GM23338 (cell line): ENCODE measurements around the gene PTPN7. TPM values are rescaled to one million over a fixed set of nuclear protein-coding genes. Genes with fewer than 3 reads are reported as not detected.

ENCODE experiments used
- ATAC-seq: fragments of 200-7000 bp; cut with Tn5 transposase; 3 replicates; pipeline ENCODE4 v1.9.1; 2020
- DNase-seq: peaks from one replicate; pipeline ENCODE4 v3.0.0-alpha.2; 2015; ENCODE audit warnings: low spot score
- H2AFZ ChIP-seq: fragments of 200-600 bp; sonication (generic); 2 replicates; pipeline ENCODE4 v1.8.0; 2016; ENCODE audit warnings: antibody characterized with exemption, mild to moderate bottlenecking, moderate library complexity
- H3F3A ChIP-seq: fragments of 200-600 bp; sonication (generic); replicated peaks from 2 replicates; pipeline ENCODE4 v1.8.0; 2017; ENCODE audit warnings: antibody characterized with exemption, mixed run types, low read depth
- H3K27ac ChIP-seq: fragments of 200-600 bp; sonication (generic); 2 replicates; pipeline ENCODE4 v1.6.1; 2016; ENCODE audit warnings: low read depth
- H3K27me3 ChIP-seq: fragments of 200-600 bp; sonication (generic); 2 replicates; pipeline ENCODE4 v1.8.0; 2016; ENCODE audit warnings: mild to moderate bottlenecking, mixed run types, moderate library complexity; ENCODE audit not compliant: insufficient read depth
- H3K36me3 ChIP-seq: fragments of 200-600 bp; sonication (generic); 2 replicates; pipeline ENCODE4 v1.8.0; 2016; ENCODE audit warnings: mild to moderate bottlenecking; ENCODE audit not compliant: insufficient read depth
- H3K4me1 ChIP-seq: fragments of 200-600 bp; sonication (generic); 2 replicates; pipeline ENCODE4 v1.8.0; 2016; ENCODE audit warnings: mild to moderate bottlenecking, moderate library complexity; ENCODE audit not compliant: insufficient read depth
- H3K4me2 ChIP-seq: fragments of 200-600 bp; sonication (generic); 2 replicates; pipeline ENCODE4 v1.7.1; 2017; ENCODE audit warnings: mixed run types
- H3K4me3 ChIP-seq: fragments of 200-600 bp; sonication (generic); 2 replicates; pipeline ENCODE4 v1.6.1; 2016; ENCODE audit warnings: mixed run types
- H3K79me2 ChIP-seq: fragments of 200-600 bp; sonication (generic); replicated peaks from 2 replicates; pipeline ENCODE4 v1.8.0; 2017; ENCODE audit warnings: mild to moderate bottlenecking; ENCODE audit not compliant: insufficient read depth
- H3K9me2 ChIP-seq: fragments of 200-600 bp; sonication (generic); 2 replicates; pipeline ENCODE4 v1.8.0; 2017; ENCODE audit not compliant: insufficient read depth
- H4K20me1 ChIP-seq: fragments of 200-600 bp; sonication (generic); replicated peaks from 2 replicates; pipeline ENCODE4 v1.8.0; 2017; ENCODE audit warnings: mild to moderate bottlenecking; ENCODE audit not compliant: insufficient read depth
- H3K27ac Mint-ChIP-seq: 2 replicates; pipeline ENCODE4 v1.8.0; 2020; ENCODE audit warnings: inconsistent platforms, mild to moderate bottlenecking, moderate library complexity, mixed read lengths
- H3K27me3 Mint-ChIP-seq: 3 replicates; pipeline ENCODE4 v1.8.0; 2022; ENCODE audit warnings: low read depth, mild to moderate bottlenecking, moderate library complexity, mixed read lengths, inconsistent platforms; ENCODE audit not compliant: insufficient read depth, poor library complexity
- H3K36me3 Mint-ChIP-seq: 3 replicates; pipeline ENCODE4 v1.8.0; 2021; ENCODE audit warnings: low read depth, mild to moderate bottlenecking, inconsistent platforms, moderate library complexity, mixed read lengths
- H3K4me1 Mint-ChIP-seq: 3 replicates; pipeline ENCODE4 v1.8.0; 2020; ENCODE audit warnings: mild to moderate bottlenecking, inconsistent platforms, mixed read lengths
- H3K4me3 Mint-ChIP-seq: 3 replicates; pipeline ENCODE4 v1.8.0; 2021; ENCODE audit warnings: moderate library complexity, mild to moderate bottlenecking, inconsistent platforms, mixed read lengths
- H3K9me3 Mint-ChIP-seq: 3 replicates; pipeline ENCODE4 v1.8.0; 2020; ENCODE audit warnings: moderate library complexity, mild to moderate bottlenecking, inconsistent platforms, mixed read lengths
- EZH2phosphoT487 ChIP-seq: fragments of 200-600 bp; sonication (generic); IDR thresholded peaks from one replicate; pipeline ENCODE4 v1.8.1; 2018; ENCODE audit warnings: antibody characterized with exemption; ENCODE audit not compliant: unreplicated experiment
- NANOG ChIP-seq: IDR thresholded peaks from 2 replicates; pipeline ENCODE4 v1.6.1; 2016; ENCODE audit warnings: antibody characterized with exemption, borderline replicate concordance
- ZNF114 ChIP-seq: fragments of 250-450 bp; sonication (Bioruptor Pico); IDR thresholded peaks from 2 replicates; pipeline ENCODE4 v1.5.0; 2020; ENCODE audit warnings: mild to moderate bottlenecking, moderate library complexity
- ZNF331 ChIP-seq: fragments of 250-450 bp; sonication (Bioruptor Pico); IDR thresholded peaks from 2 replicates; pipeline ENCODE4 v1.5.0; 2020; ENCODE audit warnings: low read depth, mild to moderate bottlenecking, moderate library complexity
- polyA plus RNA-seq: library from polyadenylated mRNA; unstranded; fragments of >200 nt; fragmentation: Nextera tagmentation; extraction: Ambion mirVana; gene quantifications from 2 replicates; pipeline ENCODE4 v1.2.1, GENCODE V29; 2016
- total RNA-seq: library from RNA; depleted of rRNA; stranded (reverse); fragments of >200 nt; shearing (Covaris generic); gene quantifications from 2 replicates; pipeline ENCODE4 v1.2.3, GENCODE V29; 2014
- TF ChIP-seq, protein P1 (sequence below), 2 experiments: fragments of 200-600 bp in 1 of 2; sonication (generic) in 1 of 2; conservative IDR thresholded peaks; 2 replicates each; pipeline versions ENCODE4 v1.5.1 to v1.6.1; 2016 to 2017; ENCODE audit warnings: antibody characterized with exemption in 2 of 2, low read depth in 2 of 2, mild to moderate bottlenecking in 2 of 2, moderate library complexity in 1 of 2
- TF ChIP-seq, protein P2 (sequence below): fragments of 250-450 bp; sonication (Bioruptor Pico); IDR thresholded peaks from 2 replicates; pipeline ENCODE4 v1.5.0; 2020; ENCODE audit warnings: mild to moderate bottlenecking, moderate library complexity

Gene PTPN7
- total and polyA plus RNA-seq, 2 experiments from 2014 or later = not detected

DNA sequence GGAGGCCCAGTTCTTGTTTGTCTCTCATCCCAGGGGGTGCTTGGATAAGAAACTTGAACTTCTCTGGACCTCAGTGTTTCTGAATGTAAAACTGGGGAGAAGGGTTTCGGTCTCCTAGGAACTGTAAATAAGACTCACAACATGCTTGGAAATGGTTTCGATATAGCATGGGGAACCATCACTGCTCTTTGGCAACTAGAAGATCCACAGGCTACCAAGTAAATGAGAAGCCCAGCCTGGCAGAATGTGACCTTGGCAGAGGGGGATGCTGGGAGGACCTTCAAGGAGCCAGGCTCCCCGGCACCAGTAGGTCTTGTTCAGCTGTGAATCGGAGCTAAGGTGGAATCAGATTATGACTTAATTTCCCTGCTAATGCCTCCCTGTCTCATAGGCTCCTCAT is 19.6 kb downstream of the PTPN7 start (continued):
- TF ChIP-seq, protein P1, sequence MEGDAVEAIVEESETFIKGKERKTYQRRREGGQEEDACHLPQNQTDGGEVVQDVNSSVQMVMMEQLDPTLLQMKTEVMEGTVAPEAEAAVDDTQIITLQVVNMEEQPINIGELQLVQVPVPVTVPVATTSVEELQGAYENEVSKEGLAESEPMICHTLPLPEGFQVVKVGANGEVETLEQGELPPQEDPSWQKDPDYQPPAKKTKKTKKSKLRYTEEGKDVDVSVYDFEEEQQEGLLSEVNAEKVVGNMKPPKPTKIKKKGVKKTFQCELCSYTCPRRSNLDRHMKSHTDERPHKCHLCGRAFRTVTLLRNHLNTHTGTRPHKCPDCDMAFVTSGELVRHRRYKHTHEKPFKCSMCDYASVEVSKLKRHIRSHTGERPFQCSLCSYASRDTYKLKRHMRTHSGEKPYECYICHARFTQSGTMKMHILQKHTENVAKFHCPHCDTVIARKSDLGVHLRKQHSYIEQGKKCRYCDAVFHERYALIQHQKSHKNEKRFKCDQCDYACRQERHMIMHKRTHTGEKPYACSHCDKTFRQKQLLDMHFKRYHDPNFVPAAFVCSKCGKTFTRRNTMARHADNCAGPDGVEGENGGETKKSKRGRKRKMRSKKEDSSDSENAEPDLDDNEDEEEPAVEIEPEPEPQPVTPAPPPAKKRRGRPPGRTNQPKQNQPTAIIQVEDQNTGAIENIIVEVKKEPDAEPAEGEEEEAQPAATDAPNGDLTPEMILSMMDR (conservative IDR thresholded peaks at IDR 0.05; ENCODE audit: low read depth in 2 of 2) = no peak
- no peak for TF ChIP-seq ZNF331
- TF ChIP-seq EZH2phosphoT487 = no peak
- no peak for TF ChIP-seq NANOG
- no peak for TF ChIP-seq ZNF114 (CRISPR knock-in tag)
- TF ChIP-seq, protein P2, sequence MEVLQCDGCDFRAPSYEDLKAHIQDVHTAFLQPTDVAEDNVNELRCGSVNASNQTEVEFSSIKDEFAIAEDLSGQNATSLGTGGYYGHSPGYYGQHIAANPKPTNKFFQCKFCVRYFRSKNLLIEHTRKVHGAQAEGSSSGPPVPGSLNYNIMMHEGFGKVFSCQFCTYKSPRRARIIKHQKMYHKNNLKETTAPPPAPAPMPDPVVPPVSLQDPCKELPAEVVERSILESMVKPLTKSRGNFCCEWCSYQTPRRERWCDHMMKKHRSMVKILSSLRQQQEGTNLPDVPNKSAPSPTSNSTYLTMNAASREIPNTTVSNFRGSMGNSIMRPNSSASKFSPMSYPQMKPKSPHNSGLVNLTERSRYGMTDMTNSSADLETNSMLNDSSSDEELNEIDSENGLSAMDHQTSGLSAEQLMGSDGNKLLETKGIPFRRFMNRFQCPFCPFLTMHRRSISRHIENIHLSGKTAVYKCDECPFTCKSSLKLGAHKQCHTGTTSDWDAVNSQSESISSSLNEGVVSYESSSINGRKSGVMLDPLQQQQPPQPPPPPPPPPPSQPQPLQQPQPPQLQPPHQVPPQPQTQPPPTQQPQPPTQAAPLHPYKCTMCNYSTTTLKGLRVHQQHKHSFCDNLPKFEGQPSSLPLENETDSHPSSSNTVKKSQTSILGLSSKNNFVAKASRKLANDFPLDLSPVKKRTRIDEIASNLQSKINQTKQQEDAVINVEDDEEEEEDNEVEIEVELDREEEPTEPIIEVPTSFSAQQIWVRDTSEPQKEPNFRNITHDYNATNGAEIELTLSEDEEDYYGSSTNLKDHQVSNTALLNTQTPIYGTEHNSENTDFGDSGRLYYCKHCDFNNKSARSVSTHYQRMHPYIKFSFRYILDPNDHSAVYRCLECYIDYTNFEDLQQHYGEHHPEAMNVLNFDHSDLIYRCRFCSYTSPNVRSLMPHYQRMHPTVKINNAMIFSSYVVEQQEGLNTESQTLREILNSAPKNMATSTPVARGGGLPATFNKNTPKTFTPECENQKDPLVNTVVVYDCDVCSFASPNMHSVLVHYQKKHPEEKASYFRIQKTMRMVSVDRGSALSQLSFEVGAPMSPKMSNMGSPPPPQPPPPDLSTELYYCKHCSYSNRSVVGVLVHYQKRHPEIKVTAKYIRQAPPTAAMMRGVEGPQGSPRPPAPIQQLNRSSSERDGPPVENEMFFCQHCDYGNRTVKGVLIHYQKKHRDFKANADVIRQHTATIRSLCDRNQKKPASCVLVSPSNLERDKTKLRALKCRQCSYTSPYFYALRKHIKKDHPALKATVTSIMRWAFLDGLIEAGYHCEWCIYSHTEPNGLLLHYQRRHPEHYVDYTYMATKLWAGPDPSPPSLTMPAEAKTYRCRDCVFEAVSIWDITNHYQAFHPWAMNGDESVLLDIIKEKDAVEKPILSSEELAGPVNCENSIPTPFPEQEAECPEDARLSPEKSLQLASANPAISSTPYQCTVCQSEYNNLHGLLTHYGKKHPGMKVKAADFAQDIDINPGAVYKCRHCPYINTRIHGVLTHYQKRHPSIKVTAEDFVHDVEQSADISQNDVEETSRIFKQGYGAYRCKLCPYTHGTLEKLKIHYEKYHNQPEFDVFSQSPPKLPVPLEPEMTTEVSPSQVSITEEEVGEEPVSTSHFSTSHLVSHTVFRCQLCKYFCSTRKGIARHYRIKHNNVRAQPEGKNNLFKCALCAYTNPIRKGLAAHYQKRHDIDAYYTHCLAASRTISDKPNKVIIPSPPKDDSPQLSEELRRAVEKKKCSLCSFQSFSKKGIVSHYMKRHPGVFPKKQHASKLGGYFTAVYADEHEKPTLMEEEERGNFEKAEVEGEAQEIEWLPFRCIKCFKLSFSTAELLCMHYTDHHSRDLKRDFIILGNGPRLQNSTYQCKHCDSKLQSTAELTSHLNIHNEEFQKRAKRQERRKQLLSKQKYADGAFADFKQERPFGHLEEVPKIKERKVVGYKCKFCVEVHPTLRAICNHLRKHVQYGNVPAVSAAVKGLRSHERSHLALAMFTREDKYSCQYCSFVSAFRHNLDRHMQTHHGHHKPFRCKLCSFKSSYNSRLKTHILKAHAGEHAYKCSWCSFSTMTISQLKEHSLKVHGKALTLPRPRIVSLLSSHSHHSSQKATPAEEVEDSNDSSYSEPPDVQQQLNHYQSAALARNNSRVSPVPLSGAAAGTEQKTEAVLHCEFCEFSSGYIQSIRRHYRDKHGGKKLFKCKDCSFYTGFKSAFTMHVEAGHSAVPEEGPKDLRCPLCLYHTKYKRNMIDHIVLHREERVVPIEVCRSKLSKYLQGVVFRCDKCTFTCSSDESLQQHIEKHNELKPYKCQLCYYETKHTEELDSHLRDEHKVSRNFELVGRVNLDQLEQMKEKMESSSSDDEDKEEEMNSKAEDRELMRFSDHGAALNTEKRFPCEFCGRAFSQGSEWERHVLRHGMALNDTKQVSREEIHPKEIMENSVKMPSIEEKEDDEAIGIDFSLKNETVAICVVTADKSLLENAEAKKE (CRISPR knock-in tag) = no peak

DNA sequence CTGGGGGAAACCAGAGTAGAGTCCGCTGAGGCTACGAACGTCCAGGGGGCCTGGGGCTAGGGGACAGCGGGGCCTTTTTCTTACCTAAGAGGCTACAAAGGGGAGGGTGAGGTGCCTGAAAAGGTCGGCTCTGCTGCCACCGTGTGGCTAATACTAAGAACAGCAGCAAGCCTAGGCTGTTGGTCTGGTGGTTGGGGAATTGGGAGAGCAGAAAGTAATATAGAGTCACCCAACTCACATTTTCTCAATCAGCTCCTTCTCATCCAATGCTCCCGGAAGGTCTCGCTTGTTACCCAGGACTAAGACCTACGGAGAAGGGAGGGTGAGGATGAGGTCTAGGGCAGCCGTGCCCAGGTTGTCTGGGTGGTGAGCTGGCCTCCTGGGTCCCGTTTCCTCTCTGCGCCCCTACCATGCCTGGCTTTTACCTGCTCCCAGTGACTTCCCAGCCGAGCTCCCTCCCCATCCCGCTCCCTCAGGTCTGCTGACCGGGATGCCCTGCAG is 25.1 kb downstream of the PTPN7 start:
- peaks cover 22% of the 10 kb centered on the region for H3K79me2 ChIP-seq
- Mint-ChIP-seq H3K36me3 (peaks cover 35% of the 10 kb centered on the region), H3K9me3 (no peaks in the 10 kb centered on the region), H3K4me1 (peaks cover 26% of the 10 kb centered on the region), H3K4me3 (no peak overlapping the region), H3K27me3 (peaks cover 4% of the 10 kb centered on the region), H3K27ac (no peak overlapping the region; the same call in 1 of the 2 replicates)
- H3K4me1 ChIP-seq = peaks cover 4% of the 10 kb centered on the region; the same call in 1 of the 2 replicates
- H3K27me3 ChIP-seq = no peaks in the 10 kb centered on the region
- H3F3A ChIP-seq = peaks cover 9% of the 10 kb centered on the region; the same call in 1 of the 2 replicates
- no peaks in the 10 kb centered on the region; the same call in 1 of the 2 replicates for H4K20me1 ChIP-seq
- H3K36me3 ChIP-seq = no peaks in the 10 kb centered on the region; the same call in 1 of the 2 replicates
- no peak overlapping the region for H3K4me3 ChIP-seq
- peak; percentile 82 for ATAC-seq
- peak; percentile 89 for DNase-seq
- no peak overlapping the region for H3K4me2 ChIP-seq
- H3K27ac ChIP-seq = no peak overlapping the region
- no peak overlapping the region for H2AFZ ChIP-seq
- H3K9me2 ChIP-seq = no peaks in the 10 kb centered on the region
- TF ChIP-seq, protein P2 (CRISPR knock-in tag) = no peak
